ENCODE results near the gene CHRND.
"Not testable (repeated sequence)": the region's sequence is repeated elsewhere in the genome, so short reads cannot be mapped to it uniquely, and the experiment has no call there.

Gene CHRND

GRCh38 chr2:232530626-232531260, 4.8 kb downstream of the CHRND start:
- no peak overlapping the region for H2AFZ ChIP-seq (ENCODE audit: low read depth, low read length)
- H3K36me3 ChIP-seq (ENCODE audit: insufficient read depth, low read length), result no peaks in the 10 kb centered on the region
- no peaks in the 10 kb centered on the region for H3K9me3 ChIP-seq (ENCODE audit: low read length)
- H3K27me3 ChIP-seq (ENCODE audit: insufficient read depth, low read length), result peaks cover 21% of the 10 kb centered on the region
- H3K4me3 ChIP-seq (ENCODE audit: low read length), result no peak overlapping the region
- H3K4me1 ChIP-seq (ENCODE audit: insufficient read depth, low read length), result no peaks in the 10 kb centered on the region

GRCh38 chr2:232532419-232532818, 6.5 kb downstream of the CHRND start:
- no peaks in the 10 kb centered on the region for H3K4me1 ChIP-seq (ENCODE audit: insufficient read depth, low read length)
- no peaks in the 10 kb centered on the region for H3K36me3 ChIP-seq (ENCODE audit: insufficient read depth, low read length)

GRCh38 chr2:232532821-232533220, 6.9 kb downstream of the CHRND start:
- H3K4me3 ChIP-seq (ENCODE audit: low read length); H3K4me1 ChIP-seq (ENCODE audit: insufficient read depth, low read length); H3K9me3 ChIP-seq (ENCODE audit: low read length); H3K36me3 ChIP-seq (ENCODE audit: insufficient read depth, low read length); H2AFZ ChIP-seq (ENCODE audit: low read depth, low read length): not testable (repeated sequence)
- H3K27me3 ChIP-seq (ENCODE audit: insufficient read depth, low read length), result peaks cover 12% of the 10 kb centered on the region

More at GRCh38 chr2:232532419-232532818, 6.5 kb downstream of the CHRND start:
- Histone ChIP-seq H2AFZ (ENCODE audit: low read depth, low read length) (no peak overlapping the region), H3K27me3 (ENCODE audit: insufficient read depth, low read length) (peaks cover 14% of the 10 kb centered on the region), H3K4me3 (ENCODE audit: low read length) (no peak overlapping the region), H3K9me3 (ENCODE audit: low read length) (peaks cover 3% of the 10 kb centered on the region)

- Histone ChIP-seq H3K9me3 (ENCODE audit: low read length) (peaks cover 3% of the 10 kb centered on the region), H3K4me1 (ENCODE audit: insufficient read depth, low read length) (no peaks in the 10 kb centered on the region), H3K4me3 (ENCODE audit: low read length) (no peak overlapping the region), H3K36me3 (ENCODE audit: insufficient read depth, low read length) (no peaks in the 10 kb centered on the region), H2AFZ (ENCODE audit: low read depth, low read length) (no peak overlapping the region), H3K27me3 (ENCODE audit: insufficient read depth, low read length) (peaks cover 2% of the 10 kb centered on the region)
These were observed 8.2 kb downstream of the CHRND start for GRCh38 chr2:232533944-232534710.

GRCh38 chr2:232534940-232535651, 9.1 kb downstream of the CHRND start:
- Histone ChIP-seq H2AFZ (ENCODE audit: low read depth, low read length) (no peak overlapping the region), H3K4me1 (ENCODE audit: insufficient read depth, low read length) (no peaks in the 10 kb centered on the region), H3K36me3 (ENCODE audit: insufficient read depth, low read length) (no peaks in the 10 kb centered on the region), H3K9me3 (ENCODE audit: low read length) (peaks cover 3% of the 10 kb centered on the region), H3K27me3 (ENCODE audit: insufficient read depth, low read length) (no peaks in the 10 kb centered on the region), H3K4me3 (ENCODE audit: low read length) (no peak overlapping the region)

- no peaks in the 10 kb centered on the region for H3K4me1 ChIP-seq (ENCODE audit: insufficient read depth, low read length)
- H3K36me3 ChIP-seq (ENCODE audit: insufficient read depth, low read length), result no peaks in the 10 kb centered on the region
- no peak overlapping the region for H3K4me3 ChIP-seq (ENCODE audit: low read length)
These were observed 10.0 kb downstream of the CHRND start for GRCh38 chr2:232535761-232536530.

GRCh38 chr2:232537079-232537478, 11.1 kb downstream of the CHRND start:
- H2AFZ ChIP-seq (ENCODE audit: low read depth, low read length), result no peak overlapping the region
- H3K9me3 ChIP-seq (ENCODE audit: low read length), result peaks cover 3% of the 10 kb centered on the region
- H3K4me1 ChIP-seq (ENCODE audit: insufficient read depth, low read length), result no peaks in the 10 kb centered on the region
- H3K27me3 ChIP-seq (ENCODE audit: insufficient read depth, low read length), result no peaks in the 10 kb centered on the region
- no peaks in the 10 kb centered on the region for H3K36me3 ChIP-seq (ENCODE audit: insufficient read depth, low read length)
- H3K4me3 ChIP-seq (ENCODE audit: low read length), result no peak overlapping the region

More at GRCh38 chr2:232535761-232536530, 10.0 kb downstream of the CHRND start:
- Histone ChIP-seq H3K9me3 (ENCODE audit: low read length) (peaks cover 3% of the 10 kb centered on the region), H3K27me3 (ENCODE audit: insufficient read depth, low read length) (no peaks in the 10 kb centered on the region), H2AFZ (ENCODE audit: low read depth, low read length) (no peak overlapping the region)

DNA sequence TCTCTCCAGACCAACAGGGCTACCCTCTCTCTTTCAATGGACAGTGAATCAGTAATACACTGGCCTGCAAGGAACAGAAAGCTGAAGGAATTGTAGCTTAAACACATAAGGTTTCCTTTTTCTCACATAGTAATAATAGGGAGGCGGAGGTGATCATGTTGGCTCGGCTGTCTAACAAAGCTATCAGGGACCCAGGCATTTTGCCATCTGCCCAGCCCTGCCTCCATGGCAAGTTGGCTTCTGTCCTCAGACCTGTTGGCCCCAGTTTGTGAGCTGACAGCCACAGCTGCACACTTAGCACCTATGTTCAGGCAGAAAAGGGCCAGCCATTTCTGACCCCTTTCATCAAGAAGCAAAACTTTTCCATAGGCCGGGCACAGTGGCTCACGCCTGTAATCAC, 11.5 kb downstream of the CHRND start:
- H3K27me3 ChIP-seq (ENCODE audit: insufficient read depth, low read length), result no peaks in the 10 kb centered on the region
- no peak overlapping the region for H2AFZ ChIP-seq (ENCODE audit: low read depth, low read length)
- H3K4me3 ChIP-seq (ENCODE audit: low read length), result no peak overlapping the region
- H3K9me3 ChIP-seq (ENCODE audit: low read length), result peaks cover 3% of the 10 kb centered on the region
- H3K36me3 ChIP-seq (ENCODE audit: insufficient read depth, low read length), result no peaks in the 10 kb centered on the region
- H3K4me1 ChIP-seq (ENCODE audit: insufficient read depth, low read length), result no peaks in the 10 kb centered on the region

DNA sequence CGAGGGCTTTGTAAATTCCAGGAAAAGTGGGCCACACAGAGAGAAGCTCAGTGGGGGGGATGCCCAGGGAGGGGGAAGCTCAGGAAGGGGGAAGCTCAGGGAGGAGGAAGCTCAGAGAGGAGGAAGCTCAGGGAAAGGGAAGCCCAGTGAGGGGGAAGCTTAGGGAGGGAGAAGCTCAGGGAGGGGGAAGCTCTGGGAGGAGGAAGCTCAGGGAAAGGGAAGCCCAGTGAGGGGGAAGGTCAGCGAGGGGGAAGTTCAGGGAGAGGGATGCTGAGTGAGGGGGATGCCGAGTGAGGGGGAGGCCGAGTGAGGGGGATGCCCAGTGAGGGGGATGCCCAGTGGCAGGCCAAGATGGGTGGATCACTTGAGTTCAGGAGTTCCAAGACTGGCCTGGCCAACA, 12.7 kb downstream of the CHRND start:
- H3K27me3 ChIP-seq (ENCODE audit: insufficient read depth, low read length), result no peaks in the 10 kb centered on the region
- H3K36me3 ChIP-seq (ENCODE audit: insufficient read depth, low read length), result no peaks in the 10 kb centered on the region
- H3K4me3 ChIP-seq (ENCODE audit: low read length), result no peak overlapping the region
- H2AFZ ChIP-seq (ENCODE audit: low read depth, low read length), result no peak overlapping the region
- peaks cover 3% of the 10 kb centered on the region for H3K9me3 ChIP-seq (ENCODE audit: low read length)
- no peaks in the 10 kb centered on the region for H3K4me1 ChIP-seq (ENCODE audit: insufficient read depth, low read length)

GRCh38 chr2:232539298-232540231, 13.6 kb downstream of the CHRND start, which contains the start of gene CHRNG:
TSS of gene CHRNG (plus strand) at chr2:232539692. CDS start at chr2:232539748, 56 bp downstream.
- H2AFZ ChIP-seq (ENCODE audit: low read depth, low read length), result no peak within 1 kb of the TSS

GRCh38 chr2:232540441-232541041, 14.6 kb downstream of the CHRND start:
- Histone ChIP-seq H3K36me3 (ENCODE audit: insufficient read depth, low read length) (peaks cover 3% of the 10 kb centered on the region), H3K27me3 (ENCODE audit: insufficient read depth, low read length) (no peaks in the 10 kb centered on the region), H3K4me3 (ENCODE audit: low read length) (no peak overlapping the region), H2AFZ (ENCODE audit: low read depth, low read length) (no peak overlapping the region), H3K9me3 (ENCODE audit: low read length) (peaks cover 3% of the 10 kb centered on the region), H3K4me1 (ENCODE audit: insufficient read depth, low read length) (no peaks in the 10 kb centered on the region)

More at GRCh38 chr2:232539298-232540231, 13.6 kb downstream of the CHRND start, which contains the start of gene CHRNG:
- no peaks in the 10 kb centered on the region for H3K27me3 ChIP-seq (ENCODE audit: insufficient read depth, low read length)
- no peaks in the 10 kb centered on the region for H3K36me3 ChIP-seq (ENCODE audit: insufficient read depth, low read length)
- H3K4me1 ChIP-seq (ENCODE audit: insufficient read depth, low read length), result no peaks in the 10 kb centered on the region
- H3K4me3 ChIP-seq (ENCODE audit: low read length), result no peak within 1 kb of the TSS
- H3K9me3 ChIP-seq (ENCODE audit: low read length), result peaks cover 3% of the 10 kb centered on the region

Data from neuron (in vitro differentiated cells).